Liver (tissue), 9 donors: ENCODE measurements around the gene PLB1. TPM values are rescaled to one million over a fixed set of nuclear protein-coding genes. Genes with fewer than 3 reads are reported as not detected.

Experiments used
- DNase-seq: peaks from one replicate; pipeline ENCODE4 v3.0.0-alpha.2; 2017; ENCODE audit warnings: low spot score
- H3K27ac ChIP-seq, 2 donors: one replicate each; pipeline ENCODE4 v1.7.0; 2013; ENCODE audit warnings: inconsistent platforms in 2 of 2, low read length in 2 of 2, control low read depth in 1 of 2, low read depth in 1 of 2, mild to moderate bottlenecking in 1 of 2
- H3K27me3 ChIP-seq, 4 donors: one replicate each; pipeline versions ENCODE4 v1.6.1 to v1.7.0; 2013; ENCODE audit warnings: low read length in 3 of 4, inconsistent platforms in 1 of 4, mild to moderate bottlenecking in 1 of 4, moderate library complexity in 1 of 4; ENCODE audit not compliant: control insufficient read depth in 4 of 4, insufficient read depth in 4 of 4
- H3K36me3 ChIP-seq, 4 donors: one replicate each; pipeline versions ENCODE4 v1.6.1 to v1.7.0; 2013; ENCODE audit warnings: low read length in 3 of 4, mild to moderate bottlenecking in 3 of 4, low read depth in 1 of 4, moderate library complexity in 1 of 4; ENCODE audit not compliant: control insufficient read depth in 4 of 4, insufficient read depth in 3 of 4
- H3K4me1 ChIP-seq, 4 donors: one replicate each; pipeline versions ENCODE4 v1.6.1 to v1.7.0; 2013; ENCODE audit warnings: low read length in 3 of 4, mild to moderate bottlenecking in 3 of 4, moderate library complexity in 1 of 4; ENCODE audit not compliant: control insufficient read depth in 4 of 4, insufficient read depth in 4 of 4
- H3K4me3 ChIP-seq, 3 donors: one replicate each; pipeline versions ENCODE4 v1.6.1 to v1.7.0; 2013; ENCODE audit warnings: low read length in 3 of 3, control low read depth in 1 of 3, low read depth in 1 of 3, mild to moderate bottlenecking in 1 of 3
- H3K9ac ChIP-seq, 2 donors: one replicate each; pipeline ENCODE4 v1.7.0; 2013; ENCODE audit warnings: low read length in 2 of 2, mild to moderate bottlenecking in 2 of 2, moderate library complexity in 2 of 2, control low read depth in 1 of 2, low read depth in 1 of 2
- H3K9me3 ChIP-seq, 4 donors: one replicate each; pipeline versions ENCODE4 v1.6.1 to v1.7.0; 2013; ENCODE audit warnings: low read length in 3 of 4; ENCODE audit not compliant: control insufficient read depth in 4 of 4
- FOXA2 ChIP-seq: IDR thresholded peaks from 2 replicates; pipeline ENCODE4 v1.6.1; 2016; ENCODE audit warnings: antibody characterized with exemption
- GABPA ChIP-seq, 2 donors: IDR thresholded peaks in 1 of 2; conservative IDR thresholded peaks in 1 of 2; 2 replicates each; pipeline ENCODE4 v1.6.1; 2016; ENCODE audit warnings: antibody characterized with exemption in 2 of 2, mild to moderate bottlenecking in 1 of 2, moderate library complexity in 1 of 2
- HNF4A ChIP-seq, 2 donors: conservative IDR thresholded peaks; 2 replicates each; pipeline ENCODE4 v1.6.1; 2016; ENCODE audit warnings: antibody characterized with exemption in 2 of 2, mild to moderate bottlenecking in 2 of 2
- JUND ChIP-seq, 2 donors: IDR thresholded peaks; 2 replicates each; pipeline ENCODE4 v1.6.1; 2016; ENCODE audit warnings: antibody characterized with exemption in 2 of 2
- RAD21 ChIP-seq, 2 donors: IDR thresholded peaks; 2 replicates each; pipeline ENCODE4 v1.6.1; 2016; ENCODE audit warnings: antibody characterized with exemption in 2 of 2, mild to moderate bottlenecking in 2 of 2
- RXRA ChIP-seq, 2 donors: IDR thresholded peaks; 2 replicates each; pipeline ENCODE4 v1.6.1; 2017 to 2018; ENCODE audit warnings: antibody characterized with exemption in 2 of 2, mild to moderate bottlenecking in 1 of 2
- WGBS: extraction: QIAGEN DNeasy Blood & Tissue Kit; methylation state at CpG from one replicate; pipeline ENCODE4 v1.1.7; 2013; 5-methylcytosine and 5-hydroxymethylcytosine counted together
- polyA plus RNA-seq, 2 donors: library from polyadenylated mRNA; stranded (reverse) in 1 of 2; unstranded in 1 of 2; fragments of 200-250 nt in 1 of 2; fragments of >200 nt in 1 of 2; fragmentation: Nextera tagmentation in 1 of 2; extraction: Ambion mirVana in 1 of 2; gene quantifications; one replicate each; pipeline versions ENCODE4 v1.2.1 to v1.2.3, GENCODE V29; 2013 to 2015
- total RNA-seq, 2 donors: library from RNA; depleted of rRNA; stranded (reverse); fragments of >200 nt; gene quantifications; one replicate each; pipeline ENCODE4 v1.2.3, GENCODE V29; 2014
- TF ChIP-seq, protein P1 (sequence below): IDR thresholded peaks from 2 replicates; pipeline ENCODE4 v1.6.1; 2016; ENCODE audit warnings: antibody characterized with exemption
- TF ChIP-seq, protein P2 (sequence below): IDR thresholded peaks from 2 replicates; pipeline ENCODE4 v1.6.1; 2016; ENCODE audit warnings: antibody characterized with exemption
- TF ChIP-seq, protein P3 (sequence below): IDR thresholded peaks from 2 replicates; pipeline ENCODE4 v1.6.1; 2016; ENCODE audit warnings: antibody characterized with exemption
- TF ChIP-seq, protein P4 (sequence below): IDR thresholded peaks from 2 replicates; pipeline ENCODE4 v1.6.1; 2016; ENCODE audit warnings: antibody characterized with exemption, mild to moderate bottlenecking
- donor health status: healthy.
- donor health status: healthy.
- donor health status: healthy.
- donor health status: healthy.
- donor health status: healthy.

The PLB1 gene
- total and polyA plus RNA-seq, 4 donors = 0.58 to 4.5 (median 1.6) TPM

DNA sequence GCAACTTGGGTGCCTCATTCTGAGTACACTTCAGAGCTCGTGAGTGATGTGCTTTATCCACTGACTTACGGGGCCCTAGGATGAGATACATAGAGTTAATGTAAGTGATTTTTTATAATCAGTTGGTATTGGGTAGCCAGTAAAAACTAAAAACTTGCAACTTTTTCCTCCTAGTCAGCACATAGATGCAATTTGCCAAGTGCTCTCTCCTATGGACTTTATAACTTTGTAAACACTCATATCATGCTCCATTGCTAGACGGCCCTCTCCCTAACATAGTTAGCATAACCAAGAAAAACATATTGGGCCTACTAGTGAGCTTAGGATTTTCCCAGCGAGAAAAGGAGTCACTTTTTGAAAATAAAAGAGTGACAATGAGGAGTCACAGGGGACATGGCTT is 60.4 kb downstream of the PLB1 start:
- Histone ChIP-seq H3K27me3 (no peaks in the 10 kb centered on the region), H3K9me3 (no peaks in the 10 kb centered on the region), H3K36me3 (no peaks in the 10 kb centered on the region), H3K4me3 (no peak overlapping the region), H3K27ac (no peak overlapping the region), H3K9ac (no peak overlapping the region), H3K4me1 (no peaks in the 10 kb centered on the region)
- DNase-seq = no peak
- 80% methylated on average over 4 of the region's 4 CpGs for WGBS
- no peak for TF ChIP-seq HNF4A (conservative IDR thresholded peaks at IDR 0.05)
- TF ChIP-seq, protein P1, sequence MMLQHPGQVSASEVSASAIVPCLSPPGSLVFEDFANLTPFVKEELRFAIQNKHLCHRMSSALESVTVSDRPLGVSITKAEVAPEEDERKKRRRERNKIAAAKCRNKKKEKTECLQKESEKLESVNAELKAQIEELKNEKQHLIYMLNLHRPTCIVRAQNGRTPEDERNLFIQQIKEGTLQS = no peak
- TF ChIP-seq JUND (IDR thresholded peaks at IDR 0.05) = no peak
- no peak for TF ChIP-seq FOXA2
- TF ChIP-seq, protein P2, sequence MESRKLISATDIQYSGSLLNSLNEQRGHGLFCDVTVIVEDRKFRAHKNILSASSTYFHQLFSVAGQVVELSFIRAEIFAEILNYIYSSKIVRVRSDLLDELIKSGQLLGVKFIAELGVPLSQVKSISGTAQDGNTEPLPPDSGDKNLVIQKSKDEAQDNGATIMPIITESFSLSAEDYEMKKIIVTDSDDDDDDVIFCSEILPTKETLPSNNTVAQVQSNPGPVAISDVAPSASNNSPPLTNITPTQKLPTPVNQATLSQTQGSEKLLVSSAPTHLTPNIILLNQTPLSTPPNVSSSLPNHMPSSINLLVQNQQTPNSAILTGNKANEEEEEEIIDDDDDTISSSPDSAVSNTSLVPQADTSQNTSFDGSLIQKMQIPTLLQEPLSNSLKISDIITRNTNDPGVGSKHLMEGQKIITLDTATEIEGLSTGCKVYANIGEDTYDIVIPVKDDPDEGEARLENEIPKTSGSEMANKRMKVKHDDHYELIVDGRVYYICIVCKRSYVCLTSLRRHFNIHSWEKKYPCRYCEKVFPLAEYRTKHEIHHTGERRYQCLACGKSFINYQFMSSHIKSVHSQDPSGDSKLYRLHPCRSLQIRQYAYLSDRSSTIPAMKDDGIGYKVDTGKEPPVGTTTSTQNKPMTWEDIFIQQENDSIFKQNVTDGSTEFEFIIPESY = no peak
- TF ChIP-seq, protein P3, sequence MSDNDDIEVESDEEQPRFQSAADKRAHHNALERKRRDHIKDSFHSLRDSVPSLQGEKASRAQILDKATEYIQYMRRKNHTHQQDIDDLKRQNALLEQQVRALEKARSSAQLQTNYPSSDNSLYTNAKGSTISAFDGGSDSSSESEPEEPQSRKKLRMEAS = no peak
- TF ChIP-seq, protein P4, sequence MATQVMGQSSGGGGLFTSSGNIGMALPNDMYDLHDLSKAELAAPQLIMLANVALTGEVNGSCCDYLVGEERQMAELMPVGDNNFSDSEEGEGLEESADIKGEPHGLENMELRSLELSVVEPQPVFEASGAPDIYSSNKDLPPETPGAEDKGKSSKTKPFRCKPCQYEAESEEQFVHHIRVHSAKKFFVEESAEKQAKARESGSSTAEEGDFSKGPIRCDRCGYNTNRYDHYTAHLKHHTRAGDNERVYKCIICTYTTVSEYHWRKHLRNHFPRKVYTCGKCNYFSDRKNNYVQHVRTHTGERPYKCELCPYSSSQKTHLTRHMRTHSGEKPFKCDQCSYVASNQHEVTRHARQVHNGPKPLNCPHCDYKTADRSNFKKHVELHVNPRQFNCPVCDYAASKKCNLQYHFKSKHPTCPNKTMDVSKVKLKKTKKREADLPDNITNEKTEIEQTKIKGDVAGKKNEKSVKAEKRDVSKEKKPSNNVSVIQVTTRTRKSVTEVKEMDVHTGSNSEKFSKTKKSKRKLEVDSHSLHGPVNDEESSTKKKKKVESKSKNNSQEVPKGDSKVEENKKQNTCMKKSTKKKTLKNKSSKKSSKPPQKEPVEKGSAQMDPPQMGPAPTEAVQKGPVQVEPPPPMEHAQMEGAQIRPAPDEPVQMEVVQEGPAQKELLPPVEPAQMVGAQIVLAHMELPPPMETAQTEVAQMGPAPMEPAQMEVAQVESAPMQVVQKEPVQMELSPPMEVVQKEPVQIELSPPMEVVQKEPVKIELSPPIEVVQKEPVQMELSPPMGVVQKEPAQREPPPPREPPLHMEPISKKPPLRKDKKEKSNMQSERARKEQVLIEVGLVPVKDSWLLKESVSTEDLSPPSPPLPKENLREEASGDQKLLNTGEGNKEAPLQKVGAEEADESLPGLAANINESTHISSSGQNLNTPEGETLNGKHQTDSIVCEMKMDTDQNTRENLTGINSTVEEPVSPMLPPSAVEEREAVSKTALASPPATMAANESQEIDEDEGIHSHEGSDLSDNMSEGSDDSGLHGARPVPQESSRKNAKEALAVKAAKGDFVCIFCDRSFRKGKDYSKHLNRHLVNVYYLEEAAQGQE = no peak

DNA sequence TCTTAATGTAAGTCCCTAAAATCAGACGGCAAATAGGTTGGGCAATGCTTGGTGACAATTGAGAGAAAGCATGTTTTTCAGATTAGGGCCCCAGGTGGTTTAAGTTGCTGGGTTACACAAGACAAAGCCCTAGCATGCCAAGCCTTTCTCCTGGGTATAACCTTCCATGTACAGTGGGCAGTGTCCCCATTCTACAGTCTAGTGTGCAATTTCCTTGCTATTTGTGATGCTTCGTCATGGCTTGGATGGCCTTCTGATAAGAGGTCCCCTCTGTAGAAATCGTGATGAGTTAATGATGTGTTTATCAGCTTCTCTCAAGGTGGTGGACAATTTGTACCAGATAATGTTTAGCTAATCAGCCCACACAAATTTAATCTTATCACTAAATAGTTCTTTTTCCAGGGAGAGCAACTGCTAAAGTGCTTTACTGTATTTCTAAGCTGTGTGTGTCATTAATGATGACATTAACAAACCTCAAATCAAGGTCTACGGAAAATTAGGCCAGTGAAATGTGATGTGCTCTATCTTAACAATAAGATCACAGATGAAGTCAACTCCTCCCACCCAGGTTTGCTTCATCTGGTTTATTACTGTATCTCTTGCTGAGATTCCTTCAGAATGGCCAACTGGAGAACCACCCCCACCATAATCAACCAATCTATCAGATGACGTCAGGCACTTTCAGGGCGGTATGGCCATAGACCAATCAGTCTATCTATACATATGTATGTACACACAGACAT is 61.7 kb downstream of the PLB1 start:
- Histone ChIP-seq H3K4me3 (no peak overlapping the region), H3K27ac (no peak overlapping the region), H3K9me3 (no peaks in the 10 kb centered on the region), H3K36me3 (no peaks in the 10 kb centered on the region), H3K4me1 (no peaks in the 10 kb centered on the region), H3K9ac (no peak overlapping the region), H3K27me3 (no peaks in the 10 kb centered on the region)
- 86% methylated on average over 6 of the region's 6 CpGs for WGBS
- TF ChIP-seq RAD21 (IDR thresholded peaks at IDR 0.05) (no peak), RXRA (IDR thresholded peaks at IDR 0.05) (no peak), GABPA (IDR thresholded peaks at IDR 0.05 in 1 of 2, conservative IDR thresholded peaks at IDR 0.05 in 1 of 2) (no peak)
- TF ChIP-seq, protein P2 = no peak
- TF ChIP-seq, protein P4 = no peak
- DNase-seq = no peak
